KOPT-K1 (cell line): ENCODE data around the gene EPHA3.

Experiments used
- H3K27ac ChIP-seq: fragments of 200-600 bp; sonication (generic); 2 replicates; pipeline ENCODE4 v1.5.1; 2016; ENCODE audit warnings: antibody characterized with exemption, mild to moderate bottlenecking, low read depth, low read length; ENCODE audit not compliant: poor library complexity, severe bottlenecking
- H3K36me3 ChIP-seq: fragments of 200-600 bp; sonication (generic); 2 replicates; pipeline ENCODE4 v1.5.1; 2017; ENCODE audit warnings: antibody characterized with exemption, mild to moderate bottlenecking, low read length, moderate library complexity; ENCODE audit not compliant: insufficient read depth
- H3K9me3 ChIP-seq: fragments of 200-600 bp; sonication (generic); 2 replicates; pipeline ENCODE4 v1.5.1; 2017; ENCODE audit warnings: antibody characterized with exemption, low read length, mild to moderate bottlenecking; ENCODE audit not compliant: insufficient read depth, poor library complexity, severe bottlenecking

EPHA3 gene

DNA sequence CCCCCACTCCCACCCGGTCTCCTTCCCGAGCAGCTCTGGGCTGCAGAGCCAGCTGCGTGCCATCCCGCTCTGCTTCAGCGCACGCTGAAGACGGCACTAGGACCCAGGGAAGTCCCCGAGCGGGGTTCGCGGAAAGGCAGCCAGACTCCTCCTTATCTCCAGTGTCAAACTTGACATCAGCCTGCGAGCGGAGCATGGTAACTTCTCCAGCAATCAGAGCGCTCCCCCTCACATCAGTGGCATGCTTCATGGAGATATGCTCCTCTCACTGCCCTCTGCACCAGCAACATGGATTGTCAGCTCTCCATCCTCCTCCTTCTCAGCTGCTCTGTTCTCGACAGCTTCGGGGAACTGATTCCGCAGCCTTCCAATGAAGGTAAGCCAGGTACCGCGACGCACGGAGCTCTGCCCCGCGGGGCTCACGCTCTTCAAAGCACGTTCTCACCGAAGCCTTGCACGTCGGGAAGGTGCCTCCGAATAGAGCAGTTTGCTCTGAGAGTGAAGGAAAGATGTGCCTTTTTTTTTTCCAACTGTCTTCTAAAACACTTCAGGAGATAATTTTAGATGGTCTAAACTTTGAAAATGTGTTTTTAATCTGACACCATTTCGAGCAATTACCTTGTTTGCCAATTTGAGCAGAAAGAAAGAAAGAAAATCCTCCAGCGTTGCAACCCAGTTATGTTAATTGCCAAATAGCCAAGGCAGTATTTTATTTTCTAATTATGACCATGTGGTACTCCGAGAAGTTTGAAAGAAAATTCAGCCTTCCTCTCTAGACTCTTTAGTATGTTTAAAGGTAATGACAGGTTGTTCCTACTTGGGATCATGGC is at the start of gene EPHA3:
Gene EPHA3, plus strand, starts transcription at position 161 of the 830 bp plus-strand sequence. Its CDS starts 128 bp downstream, at position 289.
- H3K9me3 ChIP-seq, result no peaks in the 10 kb centered on the region
- H3K36me3 ChIP-seq, result no peaks in the 10 kb centered on the region
- no peak within 1 kb of the TSS for H3K27ac ChIP-seq

DNA sequence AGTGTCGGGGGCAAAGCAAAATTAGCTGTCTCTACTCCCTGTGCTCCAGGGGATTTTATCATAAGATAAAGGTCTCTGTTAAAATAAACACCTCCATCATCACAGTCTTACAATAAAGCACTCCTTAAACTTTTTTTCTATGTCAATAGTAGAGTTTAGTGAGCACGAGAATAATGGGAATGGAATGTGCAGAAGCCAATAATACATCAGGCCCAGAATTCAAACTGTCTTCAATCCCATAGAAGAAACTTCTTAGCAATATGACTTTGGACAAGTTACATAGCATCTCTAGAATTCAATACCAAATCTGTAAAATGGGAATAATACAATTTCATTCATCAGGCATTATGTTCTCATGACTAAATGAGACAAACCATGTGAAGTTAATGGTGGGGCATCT is 49.0 kb upstream of the EPHA3 start:
- Histone ChIP-seq H3K9me3 (no peaks in the 10 kb centered on the region), H3K36me3 (no peaks in the 10 kb centered on the region), H3K27ac (no peak overlapping the region)

DNA sequence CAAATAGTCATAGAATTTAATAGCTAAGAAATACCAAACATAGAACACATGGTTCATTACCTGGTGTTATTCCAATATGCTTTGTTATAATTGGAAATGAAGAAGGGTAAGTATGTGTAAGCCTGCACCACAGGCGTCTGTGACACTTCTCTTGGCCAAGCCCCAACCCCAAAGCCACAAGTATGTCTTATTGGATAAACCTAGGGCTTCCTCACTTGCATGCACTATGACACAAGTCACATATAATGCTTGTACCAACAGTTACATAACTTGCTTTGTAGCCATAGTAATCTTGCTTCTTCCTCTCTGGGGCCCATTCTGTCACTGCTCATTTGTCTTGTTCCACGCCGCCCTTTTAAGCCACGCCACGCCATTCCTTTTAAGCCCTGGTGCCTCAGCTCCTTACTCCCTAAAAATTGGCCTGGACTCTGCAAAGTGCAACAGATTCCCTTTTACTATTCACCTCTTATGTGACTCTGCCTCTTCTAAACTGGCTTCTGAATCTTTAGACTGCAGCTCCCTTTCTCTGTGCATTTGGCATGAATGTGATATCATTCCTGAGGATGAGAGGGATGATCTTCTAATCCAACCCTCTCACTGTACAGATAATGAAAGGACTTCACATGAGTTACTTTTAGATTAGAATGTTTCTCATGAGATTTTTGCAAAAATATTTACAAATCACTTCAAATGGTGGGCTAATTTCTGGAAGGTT is 48.1 kb upstream of the EPHA3 start:
- Histone ChIP-seq H3K36me3 (no peaks in the 10 kb centered on the region), H3K9me3 (no peaks in the 10 kb centered on the region), H3K27ac (no peak overlapping the region)

DNA sequence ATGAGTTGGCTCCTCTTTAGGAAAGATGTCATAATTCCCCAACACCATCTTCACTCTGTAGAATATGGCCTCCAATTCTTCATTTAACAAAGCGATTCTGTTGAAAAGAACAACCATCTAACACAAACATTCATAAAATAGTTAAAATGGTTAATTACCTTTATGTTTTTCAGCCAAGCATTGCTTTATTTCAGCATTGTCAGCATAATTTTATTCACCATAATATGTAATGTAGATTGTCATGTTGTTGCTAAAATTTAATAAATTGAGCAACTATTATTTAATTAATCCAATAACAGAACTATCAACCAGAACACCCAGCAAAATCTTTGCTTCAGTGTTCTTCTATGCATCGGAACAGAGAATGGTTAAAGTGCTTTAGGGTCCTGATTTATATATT is 46.2 kb upstream of the EPHA3 start:
- H3K36me3 ChIP-seq, result no peaks in the 10 kb centered on the region
- no peaks in the 10 kb centered on the region for H3K9me3 ChIP-seq
- H3K27ac ChIP-seq, result no peak overlapping the region

DNA sequence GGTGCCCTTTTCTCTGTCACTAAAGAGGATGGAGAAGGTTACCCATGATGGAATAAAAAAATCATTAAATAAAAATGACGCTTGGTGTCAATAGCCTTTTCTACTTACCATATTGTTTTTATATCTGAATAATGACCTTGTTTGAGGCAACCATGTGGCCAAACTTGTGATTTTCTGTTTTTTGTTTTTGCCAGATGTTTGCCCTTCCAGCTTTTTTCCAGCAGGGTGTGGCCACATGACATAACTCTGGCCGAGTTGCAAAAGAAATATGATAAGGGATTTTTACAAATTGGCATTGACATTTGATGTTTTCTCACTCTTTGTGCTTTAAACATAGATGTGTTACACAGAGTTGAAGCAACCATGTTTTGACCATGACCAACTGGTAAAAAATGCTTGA is 39.7 kb upstream of the EPHA3 start:
- Histone ChIP-seq H3K36me3 (no peaks in the 10 kb centered on the region), H3K9me3 (no peaks in the 10 kb centered on the region), H3K27ac (no peak overlapping the region)

DNA sequence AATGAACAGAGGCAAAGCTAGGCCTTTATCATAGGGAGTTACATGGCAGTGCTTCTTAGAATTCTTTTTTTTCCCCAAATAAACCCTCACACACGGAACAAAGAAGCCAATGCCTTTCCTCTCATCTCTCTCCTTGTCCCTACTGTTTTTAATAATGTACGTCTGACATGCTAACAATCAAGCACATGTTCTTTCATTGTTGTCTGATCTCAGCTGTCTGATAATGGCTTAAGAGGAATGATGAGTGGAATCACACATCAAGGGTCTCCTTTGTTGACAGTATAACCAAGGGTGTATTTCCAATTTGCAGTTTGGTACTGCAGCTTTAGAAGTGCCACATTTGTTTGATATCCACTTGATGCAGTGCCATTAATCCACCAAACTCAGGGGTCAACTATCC is 34.8 kb upstream of the EPHA3 start:
- Histone ChIP-seq H3K9me3 (no peaks in the 10 kb centered on the region), H3K27ac (no peak overlapping the region), H3K36me3 (no peaks in the 10 kb centered on the region)

DNA sequence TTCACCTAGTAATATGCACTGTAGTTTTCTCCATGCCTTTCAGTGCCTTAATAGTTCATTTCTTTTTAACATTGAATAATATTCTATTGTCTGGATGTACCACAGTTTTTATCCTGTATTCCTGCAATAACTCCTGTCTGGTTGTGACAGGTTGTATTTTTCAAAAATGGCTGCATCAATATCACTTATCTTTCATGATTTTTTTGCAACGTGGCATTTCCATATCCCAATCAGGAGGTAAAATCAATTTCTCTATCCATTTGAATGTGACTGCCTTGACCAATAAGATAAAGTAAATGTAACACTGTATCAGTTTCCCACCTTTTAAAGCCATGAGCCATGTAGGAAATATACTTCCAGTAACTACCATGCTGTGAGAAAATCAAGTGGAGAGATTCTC is 27.5 kb upstream of the EPHA3 start:
- H3K27ac ChIP-seq, result no peak overlapping the region
- H3K9me3 ChIP-seq, result no peaks in the 10 kb centered on the region
- no peaks in the 10 kb centered on the region for H3K36me3 ChIP-seq

DNA sequence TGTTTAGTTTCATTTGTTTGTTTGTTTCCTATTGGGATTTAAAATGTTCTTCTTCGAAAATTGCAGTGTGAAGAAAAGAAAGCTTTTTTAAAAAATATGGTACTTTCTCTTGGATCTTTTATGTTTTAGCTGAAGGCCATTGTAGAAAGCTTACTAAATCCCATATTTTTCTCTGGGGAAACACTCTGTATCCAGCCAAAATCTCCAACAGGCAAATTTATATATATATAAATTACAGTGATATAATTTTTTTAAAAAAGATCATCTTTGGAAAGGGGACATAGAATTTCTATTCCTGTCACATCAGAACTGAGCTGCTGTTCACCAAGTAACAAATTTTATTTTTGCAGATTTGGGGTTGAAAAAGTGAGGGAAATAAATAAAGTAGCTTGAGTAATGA is 19.6 kb upstream of the EPHA3 start:
- H3K27ac ChIP-seq, result no peak overlapping the region
- H3K36me3 ChIP-seq, result no peaks in the 10 kb centered on the region
- H3K9me3 ChIP-seq, result no peaks in the 10 kb centered on the region

DNA sequence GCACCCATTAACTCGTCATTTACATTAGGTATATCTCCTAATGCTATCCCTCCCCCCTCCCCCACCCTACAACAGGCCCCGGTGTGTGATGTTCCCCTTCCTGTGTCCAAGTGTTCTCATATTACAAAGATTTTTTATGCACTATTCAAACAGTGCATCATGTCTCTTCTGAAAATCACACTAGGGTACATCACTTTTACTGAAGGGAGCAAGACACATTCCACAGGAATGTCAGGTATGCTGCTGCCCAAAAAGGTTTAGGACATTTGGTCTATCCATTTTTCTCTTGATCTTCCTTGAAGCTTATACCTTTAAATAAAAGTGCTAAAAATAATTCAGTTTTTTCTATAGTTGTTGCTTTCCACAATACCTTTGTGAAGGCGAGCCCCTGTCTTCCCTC is 9.2 kb upstream of the EPHA3 start:
- H3K9me3 ChIP-seq, result no peaks in the 10 kb centered on the region
- no peaks in the 10 kb centered on the region for H3K36me3 ChIP-seq
- H3K27ac ChIP-seq, result no peak overlapping the region

DNA sequence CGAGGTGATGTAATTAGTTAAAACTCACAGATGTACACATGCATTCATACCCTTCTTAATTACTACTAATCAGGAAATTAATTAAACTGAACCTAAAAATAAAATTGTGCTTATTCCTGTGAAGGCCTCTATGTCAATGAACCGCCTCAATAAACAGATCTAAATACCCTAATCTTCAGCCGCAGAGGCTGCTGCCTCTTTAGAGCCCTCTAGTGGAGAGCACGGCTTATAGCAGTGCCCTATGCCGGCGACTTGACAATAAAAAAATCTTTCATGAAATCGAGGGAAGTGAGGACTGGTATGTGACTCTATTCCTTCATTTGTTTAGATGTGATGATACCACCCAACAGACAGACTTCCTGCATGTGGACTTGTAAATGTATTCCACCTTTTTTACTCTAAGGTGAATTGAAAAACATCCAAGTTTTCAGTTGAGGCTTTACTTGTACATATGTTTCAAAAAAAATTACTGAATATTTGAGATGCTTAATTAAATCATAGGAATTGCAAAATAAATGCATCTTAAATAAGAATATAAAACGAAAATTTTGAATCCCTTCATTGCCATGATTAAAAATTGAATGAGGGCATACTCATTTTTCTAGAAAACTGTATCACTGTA is 8.3 kb upstream of the EPHA3 start:
- Histone ChIP-seq H3K9me3 (no peaks in the 10 kb centered on the region), H3K27ac (no peak overlapping the region), H3K36me3 (no peaks in the 10 kb centered on the region)

DNA sequence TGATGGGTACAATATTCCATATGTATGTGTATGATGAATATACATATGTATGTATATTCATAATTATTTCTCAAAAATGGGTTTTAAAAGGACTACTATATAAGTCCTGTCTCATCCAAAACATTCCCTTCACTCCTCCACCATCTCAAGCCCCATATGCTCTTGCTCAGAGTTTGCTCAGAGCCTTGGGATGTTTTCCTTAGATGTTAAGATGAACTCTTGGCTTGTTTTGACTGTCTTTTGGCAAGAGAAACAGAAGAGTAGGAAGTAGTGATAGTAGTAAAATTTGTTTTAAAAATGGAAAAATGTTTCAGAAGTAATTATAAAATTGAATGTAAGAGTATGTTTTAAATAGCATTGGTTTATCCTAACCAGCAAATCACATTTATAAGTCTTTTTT is 6.2 kb upstream of the EPHA3 start:
- no peak overlapping the region for H3K27ac ChIP-seq
- H3K36me3 ChIP-seq, result no peaks in the 10 kb centered on the region
- H3K9me3 ChIP-seq, result no peaks in the 10 kb centered on the region

DNA sequence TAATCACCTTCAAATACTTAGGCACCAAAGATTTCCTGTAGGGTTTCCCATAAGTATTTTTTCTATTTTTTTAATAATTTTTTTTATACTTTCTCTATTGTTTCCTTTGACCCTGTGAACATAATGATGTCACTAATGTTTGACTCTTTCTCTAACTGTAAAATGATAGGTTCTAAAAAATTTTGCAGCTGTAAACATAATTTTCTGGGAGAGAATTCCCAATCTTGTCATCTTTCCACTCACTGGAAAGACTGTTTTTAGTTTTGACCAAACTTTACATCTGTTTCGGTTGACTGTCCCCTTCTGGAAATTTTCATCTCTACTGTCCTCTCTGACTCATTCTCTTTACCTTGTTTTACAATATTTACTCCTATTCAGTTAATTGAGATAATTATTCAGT is 5.5 kb upstream of the EPHA3 start:
- H3K36me3 ChIP-seq, result no peaks in the 10 kb centered on the region
- no peak overlapping the region for H3K27ac ChIP-seq
- no peaks in the 10 kb centered on the region for H3K9me3 ChIP-seq

DNA sequence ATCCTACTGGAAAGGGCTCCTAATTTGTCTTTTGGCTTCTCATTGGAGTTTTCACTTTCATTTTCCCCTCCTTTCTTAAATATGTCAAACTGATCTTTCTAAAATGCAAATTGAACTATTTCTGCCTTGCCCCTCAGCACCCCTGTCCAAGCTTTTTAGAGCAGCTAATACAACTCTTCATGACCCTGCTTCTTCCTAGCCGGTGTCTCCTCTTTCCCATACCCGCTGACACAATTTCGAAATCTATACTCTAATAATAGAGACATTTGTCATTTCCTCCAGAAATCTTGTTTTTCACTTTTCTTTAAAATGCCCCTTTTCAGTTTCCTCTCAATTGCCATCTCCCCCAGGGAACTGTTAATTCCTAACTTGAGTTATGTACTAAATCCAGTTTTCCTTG is 2.9 kb upstream of the EPHA3 start:
- Histone ChIP-seq H3K36me3 (no peaks in the 10 kb centered on the region), H3K27ac (no peak overlapping the region), H3K9me3 (no peaks in the 10 kb centered on the region)

DNA sequence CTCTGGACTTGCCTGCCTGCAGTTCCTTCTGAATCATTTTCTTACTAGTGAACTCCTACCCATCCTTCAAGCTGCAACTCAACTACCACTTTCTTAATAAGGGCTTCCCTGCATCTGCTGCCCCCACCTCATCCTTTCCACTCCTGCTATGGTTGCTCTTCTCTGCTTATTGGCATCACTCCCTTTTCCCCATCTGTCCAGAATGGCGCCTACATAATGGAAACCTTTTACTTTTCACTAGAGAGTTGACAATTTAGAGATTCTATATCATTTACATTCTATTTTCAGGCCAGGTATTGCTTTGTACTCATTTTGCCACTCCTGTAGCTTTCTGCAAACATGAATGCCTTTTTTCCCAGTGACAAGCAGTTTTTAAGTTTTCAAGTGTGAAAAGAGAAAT is 1.9 kb upstream of the EPHA3 start:
- no peaks in the 10 kb centered on the region for H3K9me3 ChIP-seq
- H3K27ac ChIP-seq, result no peak overlapping the region
- H3K36me3 ChIP-seq, result no peaks in the 10 kb centered on the region

DNA sequence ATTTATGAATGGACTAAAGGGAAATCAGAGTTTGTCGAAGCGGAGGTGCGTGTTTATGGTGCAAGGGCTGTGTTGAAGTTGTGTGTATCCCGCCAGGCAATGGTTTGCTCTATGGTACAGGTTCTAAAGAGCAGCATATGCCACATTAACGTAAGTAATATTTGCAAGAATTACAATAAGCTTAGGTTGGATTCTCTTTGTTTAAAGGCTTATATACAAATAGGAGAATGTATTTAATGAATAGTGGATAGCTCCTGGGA is 800 bp downstream of the EPHA3 start:
- H3K36me3 ChIP-seq, result no peaks in the 10 kb centered on the region
- no peaks in the 10 kb centered on the region for H3K9me3 ChIP-seq
- H3K27ac ChIP-seq, result no peak overlapping the region

DNA sequence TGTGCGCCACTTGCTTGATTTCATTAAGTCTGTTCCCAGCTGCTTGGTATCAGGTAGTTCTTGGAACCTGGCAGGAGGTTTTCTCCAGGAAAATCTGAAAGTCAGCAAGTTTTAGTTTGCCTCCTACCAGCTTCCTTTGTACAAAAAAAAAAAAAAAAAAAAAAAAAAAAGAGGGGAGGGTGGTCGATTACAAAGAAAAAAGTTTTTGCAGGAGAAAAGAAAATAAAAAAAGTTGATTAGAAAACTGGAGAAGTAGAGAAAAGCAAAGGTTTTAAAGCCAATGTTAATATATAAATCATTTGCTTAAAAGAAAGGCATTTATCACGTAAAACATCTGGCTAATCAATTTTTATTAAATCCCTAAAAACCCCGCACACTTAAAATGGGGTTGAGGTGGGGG is 5.9 kb downstream of the EPHA3 start:
- Histone ChIP-seq H3K36me3 (no peaks in the 10 kb centered on the region), H3K9me3 (no peaks in the 10 kb centered on the region), H3K27ac (no peak overlapping the region)
